Small intestine (tissue), 7 donors: ENCODE measurements around the gene PHF19. TPM values are rescaled to one million over a fixed set of nuclear protein-coding genes. Genes with fewer than 3 reads are reported as not detected.

ENCODE experiments used
- DNase-seq, 2 donors: peaks; one replicate each; pipeline versions ENCODE4 v3.0.0 to v3.0.0-alpha.2; 2013
- FAIRE-seq: peaks from 2 replicates; lab custom pipeline; 2012; peaks lifted over from hg19 to GRCh38; lab: Jason Lieb, UNC
- H3K27ac ChIP-seq, 3 donors: one replicate each; pipeline ENCODE4 v1.5.1; 2013; ENCODE audit warnings: low read length in 2 of 3, mild to moderate bottlenecking in 2 of 3, control low read depth in 1 of 3, inconsistent platforms in 1 of 3, low read depth in 1 of 3, moderate library complexity in 1 of 3
- H3K27me3 ChIP-seq, 3 donors: one replicate each; pipeline ENCODE4 v1.6.1; 2013; ENCODE audit warnings: low read length in 3 of 3, inconsistent platforms in 1 of 3; ENCODE audit not compliant: control insufficient read depth in 3 of 3, insufficient read depth in 3 of 3
- H3K36me3 ChIP-seq, 3 donors: one replicate each; pipeline ENCODE4 v1.6.1; 2013; ENCODE audit warnings: low read length in 3 of 3, inconsistent platforms in 1 of 3, low read depth in 1 of 3, mild to moderate bottlenecking in 1 of 3, moderate library complexity in 1 of 3; ENCODE audit not compliant: control insufficient read depth in 3 of 3, insufficient read depth in 2 of 3
- H3K4me1 ChIP-seq, 3 donors: one replicate each; pipeline ENCODE4 v1.6.1; 2013; ENCODE audit warnings: low read length in 2 of 3, inconsistent platforms in 1 of 3, low read depth in 1 of 3, mild to moderate bottlenecking in 1 of 3, moderate library complexity in 1 of 3; ENCODE audit not compliant: control insufficient read depth in 3 of 3, insufficient read depth in 2 of 3
- H3K4me3 ChIP-seq, 3 donors: one replicate each; pipeline ENCODE4 v1.5.1; 2013; ENCODE audit warnings: low read length in 3 of 3, control low read depth in 1 of 3, inconsistent platforms in 1 of 3, low read depth in 1 of 3, mild to moderate bottlenecking in 1 of 3, moderate library complexity in 1 of 3
- H3K9me3 ChIP-seq, 2 donors: one replicate each; pipeline ENCODE4 v1.6.1; 2013; ENCODE audit warnings: low read depth in 1 of 2, low read length in 1 of 2; ENCODE audit not compliant: control insufficient read depth in 2 of 2, insufficient read depth in 1 of 2
- WGBS, 3 donors: extraction: QIAGEN DNeasy Blood & Tissue Kit; methylation state at CpG; one replicate each; pipeline ENCODE4 v1.1.7; 2013; 5-methylcytosine and 5-hydroxymethylcytosine counted together
- polyA plus RNA-seq, 4 donors: library from polyadenylated mRNA; stranded (reverse) in 3 of 4; unstranded in 1 of 4; fragments of 200-250 nt in 3 of 4; fragments of 120-200 nt in 1 of 4; gene quantifications; one replicate each; pipeline versions ENCODE4 v1.2.1 to v1.2.3, GENCODE V29; 2013
- donor health status: healthy with polysubstance abuse.
- donor health status: control.
- donor health status: control.
- donor health status: Bipolar disorder and iron deficiency.
- donor health status: healthy.

Gene PHF19
- polyA plus RNA-seq, 4 donors: 2.0 to 35.7 (median 17.8) TPM

DNA sequence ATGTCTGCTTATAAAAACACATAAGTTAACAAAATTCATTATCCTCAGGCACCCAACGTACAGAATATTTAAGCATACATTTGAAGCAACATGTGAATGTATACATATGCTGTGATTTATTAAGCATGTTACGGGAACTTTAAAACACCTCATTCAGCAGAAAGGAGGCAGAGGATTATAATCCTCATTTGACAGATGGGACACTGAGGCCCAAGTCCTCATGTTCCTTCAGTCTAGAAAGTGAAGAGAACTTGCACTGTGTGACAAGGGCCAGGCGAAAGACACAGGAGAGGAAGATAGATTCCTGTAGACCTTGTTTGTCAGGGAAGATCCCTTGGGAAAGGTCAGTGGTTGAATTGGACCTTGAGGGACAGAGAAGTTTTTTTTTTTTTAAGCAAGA, 26.7 kb downstream of the PHF19 start:
- H3K4me1 ChIP-seq: no peaks in the 10 kb centered on the region
- DNase-seq (no peak), FAIRE-seq (no peak)
- peaks cover 0 to 29% (median 0%) of the 10 kb centered on the region in 3 donors for H3K36me3 ChIP-seq
- H3K4me3 ChIP-seq: no peak overlapping the region
- 94 to 99% (median 95%) methylated on average over 3 of the region's 3 CpGs for WGBS, 3 donors
- no peak overlapping the region for H3K27ac ChIP-seq
- H3K9me3 ChIP-seq: no peaks in the 10 kb centered on the region
- H3K27me3 ChIP-seq: no peaks in the 10 kb centered on the region

DNA sequence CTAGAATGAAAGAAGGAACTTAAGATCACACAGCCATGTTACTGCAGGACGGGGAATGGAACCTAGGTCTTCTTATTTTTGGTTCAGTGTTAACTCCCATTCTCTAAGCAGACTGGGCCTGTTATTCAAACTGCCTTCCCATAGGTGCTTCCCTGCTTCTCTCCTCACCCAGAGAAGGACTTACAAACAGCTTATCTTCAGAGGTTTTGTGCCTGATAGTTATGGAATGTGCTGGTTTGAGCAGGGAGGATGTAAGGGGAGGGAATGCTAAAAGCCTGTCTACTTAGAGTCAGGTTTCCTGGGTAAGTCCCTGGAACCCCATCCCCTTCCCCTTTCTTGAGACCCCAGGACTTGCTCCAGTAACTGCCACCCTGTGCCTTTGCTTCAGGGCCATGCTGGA, 30.1 kb downstream of the PHF19 start:
- no peaks in the 10 kb centered on the region for H3K27me3 ChIP-seq
- WGBS, 3 donors: 79 to 94% (median 86%) methylated on average over 1 of the region's 1 CpG
- DNase-seq: no peak
- H3K4me3 ChIP-seq: no peak overlapping the region
- peaks cover 0 to 28% (median 0%) of the 10 kb centered on the region in 3 donors for H3K36me3 ChIP-seq
- H3K27ac ChIP-seq: no peak overlapping the region
- H3K9me3 ChIP-seq: peaks cover 0 to 6% of the 10 kb centered on the region in 2 donors
- H3K4me1 ChIP-seq: peaks cover 0 to 8% (median 1%) of the 10 kb centered on the region in 3 donors
- FAIRE-seq: no peak

GRCh38 chr9:120846251-120846889, 30.6 kb downstream of the PHF19 start:
- H3K9me3 ChIP-seq: peaks cover 0 to 6% of the 10 kb centered on the region in 2 donors
- H3K4me3 ChIP-seq: no peak overlapping the region
- 83 to 86% (median 84%) methylated on average over 3 of the region's 3 CpGs for WGBS, 3 donors
- DNase-seq: no peak
- FAIRE-seq: no peak
- H3K27ac ChIP-seq: no peak overlapping the region
- H3K27me3 ChIP-seq: no peaks in the 10 kb centered on the region
- H3K36me3 ChIP-seq: peaks cover 0 to 23% (median 0%) of the 10 kb centered on the region in 3 donors
- H3K4me1 ChIP-seq: peaks cover 0 to 8% (median 1%) of the 10 kb centered on the region in 3 donors

DNA sequence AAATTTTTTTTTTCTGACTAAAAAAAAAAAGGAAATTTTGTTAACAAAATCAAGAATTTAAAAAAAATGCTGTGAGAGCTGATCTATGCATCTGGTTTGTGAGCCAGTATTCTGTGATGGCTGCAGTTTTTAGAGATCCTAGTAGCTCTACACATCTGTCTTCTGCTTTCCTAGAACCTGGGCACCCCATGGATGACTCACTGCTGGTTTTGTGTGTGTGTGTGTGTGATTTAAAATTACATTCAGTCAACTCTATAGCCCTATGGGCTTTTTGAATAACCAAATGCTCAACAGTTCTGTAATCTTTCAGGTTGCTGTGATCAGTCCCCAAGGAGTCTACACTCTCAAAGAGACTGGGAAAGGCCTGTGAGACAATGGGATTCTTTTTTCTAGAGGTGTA, 31.7 kb downstream of the PHF19 start:
- no peak overlapping the region for H3K4me3 ChIP-seq
- peaks cover 0 to 8% (median 1%) of the 10 kb centered on the region in 3 donors for H3K4me1 ChIP-seq
- peaks cover 0 to 6% of the 10 kb centered on the region in 2 donors for H3K9me3 ChIP-seq
- no peak overlapping the region for H3K27ac ChIP-seq
- no peak for DNase-seq
- H3K36me3 ChIP-seq: peaks cover 0 to 21% (median 0%) of the 10 kb centered on the region in 3 donors
- FAIRE-seq: no peak
- no peaks in the 10 kb centered on the region for H3K27me3 ChIP-seq

- DNase-seq: peak; percentile 98 to 99
- no peak for FAIRE-seq
- Histone ChIP-seq H3K9me3 (peaks cover 0 to 6% of the 10 kb centered on the region in 2 donors), H3K36me3 (peaks cover 0 to 20% (median 0%) of the 10 kb centered on the region in 3 donors), H3K4me1 (peaks cover 1 to 8% (median 2%) of the 10 kb centered on the region in 3 donors), H3K27ac (peak within 1 kb of the TSS; percentile 91 to 100 (median 98)), H3K27me3 (no peaks in the 10 kb centered on the region), H3K4me3 (peak within 1 kb of the TSS; percentile 80 to 99 (median 94))
- 1 to 7% (median 2%) methylated on average over 61 to 62 of the region's 62 CpGs for WGBS, 3 donors
Observed at GRCh38 chr9:120842685-120843485, 34.1 kb downstream of the PHF19 start, which contains the start of gene PSMD5. Gene PSMD5, minus strand, starts transcription at chr9:120842922. Its CDS starts 13 bp downstream, at chr9:120842909.

GRCh38 chr9:120841930-120842684, 34.9 kb downstream of the PHF19 start:
- WGBS, 3 donors: 35 to 57% (median 48%) methylated on average over 18 of the region's 18 CpGs
- Histone ChIP-seq H3K27ac (peak overlapping the region; percentile 91 to 100 (median 98)), H3K4me3 (peak overlapping the region; percentile 80 to 99 (median 94)), H3K9me3 (peaks cover 0 to 6% of the 10 kb centered on the region in 2 donors), H3K4me1 (peaks cover 1 to 8% (median 2%) of the 10 kb centered on the region in 3 donors), H3K36me3 (peaks cover 0 to 20% (median 0%) of the 10 kb centered on the region in 3 donors), H3K27me3 (no peaks in the 10 kb centered on the region)
- no peak for DNase-seq
- no peak for FAIRE-seq

GRCh38 chr9:120839146-120839545, 37.8 kb downstream of the PHF19 start:
- H3K27me3 ChIP-seq: no peaks in the 10 kb centered on the region
- no peak overlapping the region for H3K4me3 ChIP-seq
- no peak for FAIRE-seq
- 78 to 81% (median 78%) methylated on average over 2 of the region's 2 CpGs for WGBS, 3 donors
- peaks cover 0 to 15% (median 0%) of the 10 kb centered on the region in 3 donors for H3K36me3 ChIP-seq
- H3K9me3 ChIP-seq: peaks cover 0 to 6% of the 10 kb centered on the region in 2 donors
- H3K4me1 ChIP-seq: peaks cover 1 to 7% (median 2%) of the 10 kb centered on the region in 3 donors
- DNase-seq: no peak
- no peak overlapping the region for H3K27ac ChIP-seq

DNA sequence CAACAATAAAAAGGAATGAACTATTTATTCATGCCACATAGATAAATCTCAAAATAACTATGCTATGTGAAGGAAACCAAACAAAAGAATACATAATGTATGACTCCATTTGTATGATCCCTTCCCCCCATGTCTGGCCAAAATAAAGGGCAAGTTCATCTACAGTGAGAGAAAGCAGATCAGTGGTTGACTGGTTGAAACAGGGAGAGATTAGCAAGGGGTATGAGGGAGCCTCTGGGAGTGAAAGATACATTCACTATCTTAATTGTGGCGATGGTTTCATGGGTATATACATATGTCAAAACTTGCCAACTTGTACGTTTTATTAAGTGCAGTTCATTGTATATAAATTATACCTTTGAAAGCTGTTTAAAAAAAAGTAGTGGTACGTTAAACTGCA, 39.1 kb downstream of the PHF19 start:
- H3K27ac ChIP-seq: no peak overlapping the region
- FAIRE-seq (no peak), DNase-seq (no peak)
- H3K9me3 ChIP-seq: no peaks in the 10 kb centered on the region
- H3K27me3 ChIP-seq: no peaks in the 10 kb centered on the region
- peaks cover 0 to 19% (median 2%) of the 10 kb centered on the region in 3 donors for H3K36me3 ChIP-seq
- peaks cover 0 to 2% (median 1%) of the 10 kb centered on the region in 3 donors for H3K4me1 ChIP-seq
- H3K4me3 ChIP-seq: no peak overlapping the region
- 86 to 96% (median 95%) methylated on average over 3 of the region's 3 CpGs for WGBS, 3 donors
